ENCODE measurements around the gene FSTL4. TPM values are rescaled to one million over a fixed set of nuclear protein-coding genes. Genes with fewer than 3 reads are reported as not detected.

The FSTL4 gene
- polyA plus RNA-seq, 1 of the 3 experiments (the other 2 are of a cell fraction) = not detected

GRCh38 chr5:133266966-133267365, 345.4 kb downstream of the FSTL4 start (continued):
- no peak for TF ChIP-seq REST (IDR thresholded peaks at IDR 0.05; ENCODE audit: low read depth, low read length)
- no peak for TF ChIP-seq PBX3 (IDR thresholded peaks at IDR 0.05)
- TF ChIP-seq CHD2 (IDR thresholded peaks at IDR 0.05; ENCODE audit: low read length, partially characterized antibody) = no peak
- no peak for TF ChIP-seq EZH2phosphoT487 (IDR thresholded peaks at IDR 0.05; ENCODE audit: borderline replicate concordance, low read depth)
- TF ChIP-seq MAX (IDR thresholded peaks at IDR 0.05; ENCODE audit: low read depth) = no peak
- no peak for TF ChIP-seq MXI1 (IDR thresholded peaks at IDR 0.05; ENCODE audit: low read depth, low read length)
- no peak for TF ChIP-seq GATA2 (CRISPR knock-in tag; IDR thresholded peaks at IDR 0.05)

GRCh38 chr5:133266527-133266878, 345.8 kb downstream of the FSTL4 start:
- Histone ChIP-seq H3K27me3 (ENCODE audit: insufficient read depth) (peaks cover 22% of the 10 kb centered on the region), H3K27ac (ENCODE audit: low read depth in 2 of 2, low read length in 1 of 2) (no peak overlapping the region), H3K9ac (no peak overlapping the region), H2AFZ (ENCODE audit: low read depth) (no peak overlapping the region), H3K9me3 (no peaks in the 10 kb centered on the region), H3K79me2 (ENCODE audit: insufficient read depth) (no peaks in the 10 kb centered on the region), H3K4me3 (ENCODE audit: low read depth in 2 of 2, low read length in 1 of 2) (no peak overlapping the region), H3K4me2 (no peak overlapping the region), H3F3A (replicated peaks; ENCODE audit: insufficient read depth) (no peaks in the 10 kb centered on the region), H4K20me1 (ENCODE audit: insufficient read depth) (no peaks in the 10 kb centered on the region), H3K36me3 (replicated peaks in 1 of 2; ENCODE audit: control insufficient read depth in 1 of 2, insufficient read depth in 2 of 2, low read length in 1 of 2) (no peaks in the 10 kb centered on the region), H3K9me2 (no peaks in the 10 kb centered on the region), H3K4me1 (ENCODE audit: control insufficient read depth in 1 of 2, insufficient read depth in 2 of 2, low read depth in 1 of 2, low read length in 1 of 2) (no peaks in the 10 kb centered on the region)
- TF ChIP-seq FOSL2 (IDR thresholded peaks at IDR 0.05; ENCODE audit: borderline replicate concordance, low read depth) (no peak), RFX5 (IDR thresholded peaks at IDR 0.05; ENCODE audit: low read length) (no peak)
- POLR2A ChIA-PET = no interaction called here
- CTCF ChIA-PET = interaction anchor here (1.1 kb wide), 1 partner anchor 155 kb away, joined by 3 read pairs; no protein-coding TSS in a partner anchor
- 28% methylated on average over 2 of the region's 2 CpGs for whole genome bisulfite sequencing (ENCODE audit: low lambda C conversion rate)
- DNase-seq = no peak

Measured in SK-N-SH (cell line).